H9 (cell line): Measurements from ENCODE around the gene AK9. TPM values are rescaled to one million over a fixed set of nuclear protein-coding genes. Genes with fewer than 3 reads are reported as not detected.

ENCODE experiments used
- DNase-seq: peaks from one replicate; pipeline ENCODE4 v3.0.0-alpha.2; 2017
- H2AFZ ChIP-seq: one replicate; pipeline ENCODE4 v1.6.1; 2013; ENCODE audit warnings: mild to moderate bottlenecking, low read length, control low read depth, moderate library complexity
- H2AK5ac ChIP-seq: 2 replicates; pipeline ENCODE4 v1.6.1; 2013; ENCODE audit warnings: low read length, control low read depth, mixed read lengths; ENCODE audit not compliant: insufficient read length
- H2BK120ac ChIP-seq: one replicate; pipeline ENCODE4 v1.6.1; 2013; ENCODE audit warnings: low read depth, mild to moderate bottlenecking, low read length, control low read depth, inconsistent platforms; ENCODE audit not compliant: poor library complexity, severe bottlenecking
- H2BK12ac ChIP-seq: 2 replicates; pipeline ENCODE4 v1.6.1; 2013; ENCODE audit warnings: low read length, control low read depth, mixed read lengths, low read depth; ENCODE audit not compliant: insufficient read length
- H2BK15ac ChIP-seq: 2 replicates; pipeline ENCODE4 v1.6.1; 2013; ENCODE audit warnings: low read depth, low read length, control low read depth
- H2BK20ac ChIP-seq: one replicate; pipeline ENCODE4 v1.6.1; 2013; ENCODE audit warnings: low read depth, mild to moderate bottlenecking, low read length, control low read depth, inconsistent platforms; ENCODE audit not compliant: poor library complexity, severe bottlenecking
- H2BK5ac ChIP-seq: 2 replicates; pipeline ENCODE4 v1.6.1; 2013; ENCODE audit warnings: low read length, control low read depth, mixed read lengths; ENCODE audit not compliant: insufficient read length
- H3K14ac ChIP-seq: 2 replicates; pipeline ENCODE4 v1.6.1; 2013; ENCODE audit warnings: low read length, control low read depth; ENCODE audit not compliant: insufficient read depth
- H3K18ac ChIP-seq: 2 replicates; pipeline ENCODE4 v1.6.1; 2013; ENCODE audit warnings: low read depth, mild to moderate bottlenecking, mixed read lengths, low read length, control low read depth; ENCODE audit not compliant: insufficient read length
- H3K23ac ChIP-seq: 2 replicates; pipeline ENCODE4 v1.6.1; 2013; ENCODE audit warnings: low read length, control low read depth, mixed read lengths, low read depth; ENCODE audit not compliant: insufficient read length
- H3K23me2 ChIP-seq: 2 replicates; pipeline ENCODE4 v1.6.1; 2013; ENCODE audit warnings: low read depth, mild to moderate bottlenecking, mixed read lengths, low read length, control low read depth; ENCODE audit not compliant: insufficient read length, poor library complexity, severe bottlenecking
- H3K27ac ChIP-seq: 2 replicates; pipeline ENCODE4 v1.5.1; 2013; ENCODE audit warnings: low read length, control low read depth, mixed read lengths, low read depth; ENCODE audit not compliant: insufficient read length
- H3K27me3 ChIP-seq: 2 replicates; pipeline ENCODE4 v1.6.1; 2013; ENCODE audit warnings: low read length, control low read depth, inconsistent platforms; ENCODE audit not compliant: insufficient read depth
- H3K4ac ChIP-seq: 2 replicates; pipeline ENCODE4 v1.6.1; 2013; ENCODE audit warnings: low read depth, mild to moderate bottlenecking, control low read depth, inconsistent platforms, low read length, moderate library complexity
- H3K4me1 ChIP-seq: 2 replicates; pipeline ENCODE4 v1.6.1; 2013; ENCODE audit warnings: low read length, control low read depth, inconsistent platforms; ENCODE audit not compliant: insufficient read depth
- H3K4me2 ChIP-seq: 2 replicates; pipeline ENCODE4 v1.6.1; 2013; ENCODE audit warnings: low read length, control low read depth, mixed read lengths; ENCODE audit not compliant: insufficient read length, insufficient read depth
- H3K56ac ChIP-seq: 2 replicates; pipeline ENCODE4 v1.6.1; 2013; ENCODE audit warnings: low read depth, mild to moderate bottlenecking, mixed read lengths, low read length, control low read depth; ENCODE audit not compliant: insufficient read length
- H3K79me1 ChIP-seq: 2 replicates; pipeline ENCODE4 v1.6.1; 2013; ENCODE audit warnings: low read depth, mild to moderate bottlenecking, moderate library complexity, low read length, control low read depth, inconsistent platforms; ENCODE audit not compliant: insufficient read depth, poor library complexity, severe bottlenecking
- H3K79me2 ChIP-seq: 2 replicates; pipeline ENCODE4 v1.6.1; 2013; ENCODE audit warnings: low read length, control low read depth, inconsistent platforms; ENCODE audit not compliant: insufficient read depth
- H3K9ac ChIP-seq: 2 replicates; pipeline ENCODE4 v1.6.1; 2013; ENCODE audit warnings: low read length, control low read depth, mixed read lengths; ENCODE audit not compliant: insufficient read length; ENCODE audit errors: extremely low read depth
- H3K9me3 ChIP-seq: one replicate; pipeline ENCODE4 v1.6.1; 2013; ENCODE audit warnings: low read depth, low read length, inconsistent platforms; ENCODE audit not compliant: control insufficient read depth
- H3T11ph ChIP-seq: one replicate; pipeline ENCODE4 v1.6.1; 2013; ENCODE audit warnings: mild to moderate bottlenecking, low read length, control low read depth, inconsistent platforms
- H4K20me1 ChIP-seq: one replicate; pipeline ENCODE4 v1.6.1; 2013; ENCODE audit not compliant: control insufficient read depth, insufficient read length, insufficient read depth
- H4K5ac ChIP-seq: 2 replicates; pipeline ENCODE4 v1.6.1; 2013; ENCODE audit warnings: low read depth, mild to moderate bottlenecking, mixed read lengths, low read length, control low read depth; ENCODE audit not compliant: insufficient read length
- H4K8ac ChIP-seq: replicated peaks from 2 replicates; pipeline ENCODE4 v1.6.1; 2013; ENCODE audit warnings: low read length, control low read depth, mixed read lengths, low read depth; ENCODE audit not compliant: insufficient read length
- H4K91ac ChIP-seq: 2 replicates; pipeline ENCODE4 v1.6.1; 2013; ENCODE audit warnings: low read depth, mild to moderate bottlenecking, moderate library complexity, mixed read lengths, low read length, control low read depth; ENCODE audit not compliant: insufficient read length
- H3K27ac Mint-ChIP-seq, 3 experiments: 2 replicates in 2 of 3; 3 replicates in 1 of 3; pipeline ENCODE4 v1.8.0; 2020 to 2021; ENCODE audit warnings: mixed read lengths in 3 of 3, mild to moderate bottlenecking in 1 of 3, moderate library complexity in 1 of 3
- H3K27me3 Mint-ChIP-seq: 2 replicates; pipeline ENCODE4 v1.8.0; 2021; ENCODE audit warnings: low read depth, mild to moderate bottlenecking, moderate library complexity, mixed read lengths
- H3K36me3 Mint-ChIP-seq, 3 experiments: 2 replicates in 2 of 3; 3 replicates in 1 of 3; pipeline ENCODE4 v1.8.0; 2020 to 2021; ENCODE audit warnings: low read depth in 3 of 3, mixed read lengths in 3 of 3; ENCODE audit not compliant: insufficient read depth in 1 of 3
- H3K4me1 Mint-ChIP-seq, 2 experiments: 2 replicates each; pipeline ENCODE4 v1.8.0; 2020; ENCODE audit warnings: mixed read lengths in 2 of 2
- H3K4me3 Mint-ChIP-seq, 2 experiments: 2 replicates in 1 of 2; 3 replicates in 1 of 2; pipeline ENCODE4 v1.8.0; 2020 to 2021; ENCODE audit warnings: mild to moderate bottlenecking in 2 of 2, mixed read lengths in 2 of 2, moderate library complexity in 1 of 2
- H3K9me3 Mint-ChIP-seq, 2 experiments: 2 replicates in 1 of 2; 3 replicates in 1 of 2; pipeline ENCODE4 v1.8.0; 2020; ENCODE audit warnings: mild to moderate bottlenecking in 2 of 2, mixed read lengths in 2 of 2, moderate library complexity in 1 of 2
- CTCF ChIP-seq: fragments of 200-600 bp; sonication (generic); conservative IDR thresholded peaks from 3 replicates; pipeline ENCODE4 v1.8.0; 2021; ENCODE audit warnings: antibody characterized with exemption, mild to moderate bottlenecking
- WGBS: extraction: QIAGEN DNeasy Blood & Tissue Kit; methylation state at CpG from one replicate; pipeline ENCODE4 v1.1.7; 2013; ENCODE audit warnings: missing lambda C conversion rate, low lambda C conversion rate, mixed read lengths; ENCODE audit not compliant: insufficient read length; ENCODE audit errors: extremely low coverage; 5-methylcytosine and 5-hydroxymethylcytosine counted together
- total RNA-seq: library from RNA; stranded (reverse); gene quantifications from 2 replicates; pipeline ENCODE4 v1.2.1, GENCODE V29; 2021

AK9 gene
- total RNA-seq, 1 experiment from 2014 or later, result 2.3 TPM

- H3K27me3 Mint-ChIP-seq, result no peaks in the 10 kb centered on the region
- H2AFZ ChIP-seq, result no peak overlapping the region
- H4K20me1 ChIP-seq, result no peaks in the 10 kb centered on the region
- H3K27me3 ChIP-seq, result no peaks in the 10 kb centered on the region
- H3K23me2 ChIP-seq, result peaks cover under 1% of the 10 kb centered on the region
- no peak overlapping the region for H4K91ac ChIP-seq
- H3K14ac ChIP-seq, result no peak overlapping the region
- TF ChIP-seq CTCF, result no peak
- H3K23ac ChIP-seq, result no peak overlapping the region
- peaks cover 2% of the 10 kb centered on the region; the same call in 1 of the 2 replicates for H3K4me1 ChIP-seq
- H3K27ac ChIP-seq, result no peak overlapping the region
- H3T11ph ChIP-seq, result no peak overlapping the region
- H3K9me3 Mint-ChIP-seq, result no peaks in the 10 kb centered on the region; a peak in 1 of 5 replicates
- H3K36me3 Mint-ChIP-seq, result peaks cover 23 to 75% (median 56%) of the 10 kb centered on the region in 3 experiments
- peaks cover 7 to 9% of the 10 kb centered on the region in 2 experiments for H3K4me1 Mint-ChIP-seq
- no peak overlapping the region for H2BK120ac ChIP-seq
- no peak overlapping the region for H2BK15ac ChIP-seq
- no peak overlapping the region for H3K9ac ChIP-seq
- no peak overlapping the region for H3K27ac Mint-ChIP-seq
- H3K79me1 ChIP-seq, result no peaks in the 10 kb centered on the region
- WGBS, result no CpG with 5 or more reads among the region's 8 CpGs
- H2AK5ac ChIP-seq, result no peak overlapping the region
- H2BK5ac ChIP-seq, result no peak overlapping the region
- no peak overlapping the region for H3K18ac ChIP-seq
- DNase-seq, result no peak
- H3K9me3 ChIP-seq, result no peaks in the 10 kb centered on the region
- no peak overlapping the region for H3K4ac ChIP-seq
- H4K8ac ChIP-seq, result no peak overlapping the region
- H3K79me2 ChIP-seq, result no peaks in the 10 kb centered on the region
- H3K4me3 Mint-ChIP-seq, result no peak overlapping the region; a peak in 1 of 5 replicates
- no peak overlapping the region for H4K5ac ChIP-seq
- H2BK20ac ChIP-seq, result no peak overlapping the region
- no peak overlapping the region for H3K56ac ChIP-seq
- H2BK12ac ChIP-seq, result no peak overlapping the region
- no peak overlapping the region for H3K4me2 ChIP-seq
Observed at GRCh38 chr6:109446541-109446940, 244.5 kb downstream of the AK9 start.
